Stimulated activated CD4-positive, alpha-beta T cell treated with anti-CD3 and anti-CD28 coated beads, Interleukin-2, amount 100 ng/mL, for 24 hours (primary cell): ENCODE data around the gene RIMBP2.
"Not testable (repeated sequence)": the region's sequence is repeated elsewhere in the genome, so short reads cannot be mapped to it uniquely, and the experiment has no call there.

Experiments
- DNase-seq, 2 donors: peaks; one replicate each; pipeline ENCODE4 v3.0.0-alpha.2; 2020

RIMBP2 gene

GRCh38 chr12:130738403-130738802 is 22.3 kb upstream of the RIMBP2 start:
- not testable (repeated sequence) for DNase-seq

GRCh38 chr12:130737731-130738130 is 21.6 kb upstream of the RIMBP2 start:
- DNase-seq: no peak

- DNase-seq: no peak
Observed at GRCh38 chr12:130729344-130729743, 13.2 kb upstream of the RIMBP2 start.

GRCh38 chr12:130728158-130729058 is 12.3 kb upstream of the RIMBP2 start:
- no peak for DNase-seq

- no peak for DNase-seq
Observed at GRCh38 chr12:130719263-130719859, 3.3 kb upstream of the RIMBP2 start.

GRCh38 chr12:130717752-130718151 is 1.7 kb upstream of the RIMBP2 start:
- DNase-seq: no peak

- DNase-seq: no peak
Observed at GRCh38 chr12:130716969-130717366, 869 bp upstream of the RIMBP2 start.

GRCh38 chr12:130715150-130715997 is 725 bp downstream of the RIMBP2 start:
- no peak for DNase-seq

GRCh38 chr12:130714591-130715149 is 1.4 kb downstream of the RIMBP2 start:
- no peak for DNase-seq

GRCh38 chr12:130714091-130714590 is 2.0 kb downstream of the RIMBP2 start:
- no peak for DNase-seq

GRCh38 chr12:130713581-130713991 is 2.5 kb downstream of the RIMBP2 start:
- no peak for DNase-seq

GRCh38 chr12:130712346-130713065 is 3.6 kb downstream of the RIMBP2 start:
- no peak for DNase-seq

GRCh38 chr12:130711756-130712155 is 4.3 kb downstream of the RIMBP2 start:
- no peak for DNase-seq

GRCh38 chr12:130710733-130711080 is 5.4 kb downstream of the RIMBP2 start:
- no peak for DNase-seq

- DNase-seq: no peak
Observed at GRCh38 chr12:130709971-130710732, 5.9 kb downstream of the RIMBP2 start.

- no peak for DNase-seq
Observed at GRCh38 chr12:130709151-130709970, 6.7 kb downstream of the RIMBP2 start.

- no peak for DNase-seq
Observed at GRCh38 chr12:130708648-130709047, 7.5 kb downstream of the RIMBP2 start.

GRCh38 chr12:130707571-130707891 is 8.6 kb downstream of the RIMBP2 start:
- DNase-seq: no peak

GRCh38 chr12:130706885-130707570 is 9.1 kb downstream of the RIMBP2 start:
- no peak for DNase-seq

GRCh38 chr12:130706311-130706710 is 9.8 kb downstream of the RIMBP2 start:
- DNase-seq: no peak
